Activated B cell treated with CpG ODN at 0.5 μM for 24 hours (primary cell): Measurements from ENCODE around the gene COIL. TPM values are rescaled to one million over a fixed set of nuclear protein-coding genes. Genes with fewer than 3 reads are reported as not detected.
A peak's percentile ranks its signal among the peaks of the same experiment; 100 is the strongest.

Experiments
- ATAC-seq: fragments of 200-7000 bp; cut with Tn5 transposase; one replicate; pipeline ENCODE4 v1.10.0; 2021; ENCODE audit warnings: low read depth, mild to moderate bottlenecking, moderate library complexity
- CTCF ChIA-PET: fragments of 350-600 bp; sonication (Branson Sonifier 250); formaldehyde crosslinking; loops from one replicate; lab custom pipeline; 2021; ENCODE audit warnings: antibody characterized with exemption; lab: Charles Lee
- POLR2A ChIA-PET: fragments of 350-600 bp; sonication (Branson Sonifier 250); formaldehyde crosslinking; loops from one replicate; lab custom pipeline; 2021; ENCODE audit warnings: antibody characterized with exemption; lab: Charles Lee
- DNase-seq: peaks from one replicate; pipeline ENCODE4 v3.0.0; 2022
- H3K27ac Mint-ChIP-seq: one replicate; pipeline ENCODE4 v1.8.0; 2020; ENCODE audit warnings: mixed read lengths
- H3K27me3 Mint-ChIP-seq: one replicate; pipeline ENCODE4 v1.8.0; 2021; ENCODE audit warnings: mixed read lengths
- H3K36me3 Mint-ChIP-seq: one replicate; pipeline ENCODE4 v1.8.0; 2021; ENCODE audit warnings: low read depth, mixed read lengths
- H3K4me1 Mint-ChIP-seq: one replicate; pipeline ENCODE4 v1.8.0; 2021; ENCODE audit warnings: mixed read lengths
- H3K4me3 Mint-ChIP-seq: one replicate; pipeline ENCODE4 v1.8.0; 2020; ENCODE audit warnings: mild to moderate bottlenecking, mixed read lengths
- H3K9me3 Mint-ChIP-seq: one replicate; pipeline ENCODE4 v1.8.0; 2020; ENCODE audit warnings: mixed read lengths
- intact Hi-C: fragments of 100-400 bp; cut with micrococcal nuclease; formaldehyde crosslinking; loops from one replicate; pipeline ENCODE4 v1.15.1; 2024
- total RNA-seq: library from RNA; stranded (reverse); gene quantifications from 2 replicates; pipeline ENCODE4 v1.2.3, GENCODE V29; 2022
- TF ChIP-seq, protein P1 (sequence below): fragments of 200-600 bp; IDR thresholded peaks from one replicate; pipeline ENCODE4 v1.8.0; 2022; ENCODE audit warnings: antibody characterized with exemption, mild to moderate bottlenecking

COIL gene
- total RNA-seq, 1 donor from 2014 or later = 21.9 TPM

GRCh38 chr17:56910509-56911235 is 50.2 kb downstream of the COIL start:
- Mint-ChIP-seq H3K27ac (peak overlapping the region; percentile 82), H3K36me3 (peaks cover 33% of the 10 kb centered on the region), H3K9me3 (no peaks in the 10 kb centered on the region), H3K27me3 (no peaks in the 10 kb centered on the region), H3K4me3 (peak overlapping the region; percentile 33), H3K4me1 (peaks cover 74% of the 10 kb centered on the region)
- intact Hi-C loops = loop anchor here (5.0 kb wide), 1 partner anchor 177 kb away; the partner anchor contains the start of gene AKAP1
- ChIA-PET CTCF (interaction anchor here (0.7 kb wide), 1 partner anchor 18 kb away, joined by 3 read pairs; no protein-coding TSS in a partner anchor), POLR2A (interaction anchor here (0.6 kb wide), 1 partner anchor 1334 kb away, joined by 3 read pairs; no protein-coding TSS in a partner anchor)
- no peak for ATAC-seq
- no peak for DNase-seq
- TF ChIP-seq, protein P1, sequence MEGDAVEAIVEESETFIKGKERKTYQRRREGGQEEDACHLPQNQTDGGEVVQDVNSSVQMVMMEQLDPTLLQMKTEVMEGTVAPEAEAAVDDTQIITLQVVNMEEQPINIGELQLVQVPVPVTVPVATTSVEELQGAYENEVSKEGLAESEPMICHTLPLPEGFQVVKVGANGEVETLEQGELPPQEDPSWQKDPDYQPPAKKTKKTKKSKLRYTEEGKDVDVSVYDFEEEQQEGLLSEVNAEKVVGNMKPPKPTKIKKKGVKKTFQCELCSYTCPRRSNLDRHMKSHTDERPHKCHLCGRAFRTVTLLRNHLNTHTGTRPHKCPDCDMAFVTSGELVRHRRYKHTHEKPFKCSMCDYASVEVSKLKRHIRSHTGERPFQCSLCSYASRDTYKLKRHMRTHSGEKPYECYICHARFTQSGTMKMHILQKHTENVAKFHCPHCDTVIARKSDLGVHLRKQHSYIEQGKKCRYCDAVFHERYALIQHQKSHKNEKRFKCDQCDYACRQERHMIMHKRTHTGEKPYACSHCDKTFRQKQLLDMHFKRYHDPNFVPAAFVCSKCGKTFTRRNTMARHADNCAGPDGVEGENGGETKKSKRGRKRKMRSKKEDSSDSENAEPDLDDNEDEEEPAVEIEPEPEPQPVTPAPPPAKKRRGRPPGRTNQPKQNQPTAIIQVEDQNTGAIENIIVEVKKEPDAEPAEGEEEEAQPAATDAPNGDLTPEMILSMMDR = no peak

DNA sequence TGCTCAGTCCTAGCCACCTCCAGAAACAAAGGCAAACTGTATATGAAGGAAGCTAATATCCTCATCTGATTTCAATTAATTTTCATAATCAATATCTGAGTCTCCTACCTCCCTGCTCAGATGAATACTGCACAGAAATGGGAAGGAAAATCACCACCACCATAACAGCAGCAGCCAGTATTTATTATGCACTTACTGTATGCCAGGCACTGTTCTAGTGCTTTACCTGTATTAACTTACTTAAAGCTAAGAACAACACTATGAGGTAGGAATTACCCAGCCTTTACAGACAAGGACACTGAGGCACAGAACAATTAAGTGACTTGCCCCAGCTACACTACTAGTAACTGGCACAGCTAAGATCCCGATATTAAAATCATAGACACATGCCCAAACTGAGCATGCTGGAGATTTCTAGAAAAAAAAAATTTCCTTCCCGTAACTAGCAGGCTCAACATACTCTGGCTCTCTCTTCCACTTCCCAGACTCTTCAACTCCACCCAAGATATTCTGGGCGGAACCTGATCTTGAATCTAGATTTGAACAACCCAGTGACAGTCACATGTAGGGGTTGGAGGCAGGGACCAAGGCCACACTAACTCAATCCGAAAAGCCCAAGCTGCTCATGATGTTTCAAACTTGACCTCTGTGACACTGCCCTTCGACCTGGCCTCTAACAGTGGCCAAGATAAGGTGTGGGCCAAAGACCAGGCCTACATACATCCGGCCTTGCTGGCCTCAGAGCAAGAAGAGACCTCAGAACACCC is 50.9 kb downstream of the COIL start:
- TF ChIP-seq, protein P1 = no peak
- ChIA-PET CTCF (interaction anchor here (0.7 kb wide), 1 partner anchor 18 kb away, joined by 3 read pairs; no protein-coding TSS in a partner anchor), POLR2A (interaction anchor here (0.6 to 3.0 kb wide), 5 partner anchors 10 to 1333 kb away, joined by 3 to 12 read pairs (median 5); partner anchors contain the start of genes C17orf67, DGKE and SRSF1)
- Mint-ChIP-seq H3K36me3 (peaks cover 36% of the 10 kb centered on the region), H3K9me3 (no peaks in the 10 kb centered on the region), H3K4me3 (peak overlapping the region; percentile 33), H3K4me1 (peaks cover 67% of the 10 kb centered on the region), H3K27me3 (no peaks in the 10 kb centered on the region), H3K27ac (peak overlapping the region; percentile 96)
- DNase-seq (no peak), ATAC-seq (no peak)
- intact Hi-C loops = loop anchor here (5.0 kb wide), 1 partner anchor 177 kb away; the partner anchor contains the start of gene AKAP1

GRCh38 chr17:56908001-56908542 is 52.8 kb downstream of the COIL start:
- POLR2A ChIA-PET = interaction anchor here (1.0 to 3.0 kb wide), 7 partner anchors 10 to 1099 kb away, joined by 3 to 12 read pairs (median 4); partner anchors contain the start of genes C17orf67, DGKE, SCPEP1 and SRSF1
- Mint-ChIP-seq H3K36me3 (peaks cover 48% of the 10 kb centered on the region), H3K27ac (peak overlapping the region; percentile 96), H3K4me3 (peak overlapping the region; percentile 75), H3K4me1 (peaks cover 62% of the 10 kb centered on the region), H3K9me3 (no peaks in the 10 kb centered on the region), H3K27me3 (no peaks in the 10 kb centered on the region)
- ATAC-seq (peak; percentile 95), DNase-seq (peak; percentile 57)
- intact Hi-C loops = no loop called here
- TF ChIP-seq, protein P1 = no peak
- CTCF ChIA-PET = interaction anchor here (1.1 kb wide), 2 partner anchors 31 to 70 kb away, joined by 3 read pairs; partner anchors contain the start of gene SCPEP1

DNA sequence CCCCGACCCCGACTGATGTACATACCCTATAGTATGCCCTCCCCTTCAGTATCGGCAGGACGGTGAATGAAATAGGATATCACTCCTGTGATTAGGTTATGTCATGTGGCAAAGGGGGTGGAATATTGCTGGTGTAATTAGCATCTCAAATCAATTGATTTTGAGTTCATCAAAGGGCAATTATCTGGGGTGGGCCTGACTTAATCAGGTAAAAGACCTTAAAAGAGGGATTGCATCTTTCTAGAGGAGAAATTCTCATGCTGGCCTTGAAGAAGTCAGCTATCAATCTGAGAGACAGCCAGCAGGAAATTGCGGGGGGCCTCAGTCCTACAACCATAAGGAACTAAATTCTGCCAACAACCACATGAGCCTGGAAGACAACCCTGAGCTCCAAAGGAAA is 57.3 kb downstream of the COIL start:
- Mint-ChIP-seq H3K36me3 (peaks cover 87% of the 10 kb centered on the region), H3K27me3 (no peaks in the 10 kb centered on the region), H3K9me3 (no peaks in the 10 kb centered on the region), H3K4me3 (no peak overlapping the region), H3K27ac (no peak overlapping the region), H3K4me1 (peaks cover 24% of the 10 kb centered on the region)
- intact Hi-C loops = no loop called here
- no peak for ATAC-seq
- DNase-seq = no peak
- POLR2A ChIA-PET = interaction anchor here (0.7 kb wide), 1 partner anchor 10 kb away, joined by 11 read pairs; the partner anchor contains the start of gene TRIM25
- CTCF ChIA-PET = no interaction called here
- TF ChIP-seq, protein P1 = no peak
